Testis (tissue), 3 donors: Measurements from ENCODE around the gene CELSR1. TPM values are rescaled to one million over a fixed set of nuclear protein-coding genes. Genes with fewer than 3 reads are reported as not detected.

Experiments used
- DNase-seq: peaks from one replicate; pipeline ENCODE4 v3.0.0-alpha.2; 2019
- H3K27ac ChIP-seq, 2 donors: fragments of 200-600 bp; sonication (generic); one replicate each; pipeline ENCODE4 v1.5.1; 2019
- H3K27me3 ChIP-seq: fragments of 200-600 bp; sonication (generic); one replicate; pipeline ENCODE4 v1.5.1; 2019
- H3K36me3 ChIP-seq: fragments of 200-600 bp; sonication (generic); one replicate; pipeline ENCODE4 v1.5.1; 2017; ENCODE audit warnings: low read depth; ENCODE audit errors: missing control alignments
- H3K4me1 ChIP-seq: fragments of 200-600 bp; sonication (generic); one replicate; pipeline ENCODE4 v1.5.1; 2019
- H3K4me3 ChIP-seq, 2 donors: fragments of 200-600 bp; sonication (generic); one replicate each; pipeline ENCODE4 v1.5.1; 2017 to 2019
- H3K9me3 ChIP-seq: fragments of 200-600 bp; sonication (generic); one replicate; pipeline ENCODE4 v1.5.1; 2017
- POLR2A ChIP-seq: fragments of 450-650 bp; IDR thresholded peaks from one replicate; pipeline ENCODE4 v1.6.1; 2017; ENCODE audit warnings: antibody characterized with exemption, mild to moderate bottlenecking, moderate library complexity
- WGBS, 2 donors: methylation state at CpG; one replicate each; pipeline ENCODE4 v1.1.5; 2018; 5-methylcytosine and 5-hydroxymethylcytosine counted together
- intact Hi-C: fragments of 100-400 bp; cut with DNase I; formaldehyde crosslinking; loops from one replicate; pipeline ENCODE4 v1.15.1; 2023; ENCODE audit warnings: low total_unique reads
- polyA plus RNA-seq: library from polyadenylated mRNA; stranded (reverse); fragments of 350-450 nt; fragmentation: Illumina TruSeq; extraction: RNeasy Lipid Tissue Mini Kit (QIAGEN cat#74804); gene quantifications from one replicate; pipeline ENCODE4 v1.2.3, GENCODE V29; 2014; ENCODE audit warnings: low read depth, low replicate concordance; ENCODE audit not compliant: insufficient read depth
- total RNA-seq, 2 donors: library from RNA; depleted of rRNA; stranded (reverse); fragments of >200 nt; gene quantifications; one replicate each; pipeline ENCODE4 v1.2.3, GENCODE V29; 2016
- TF ChIP-seq, protein P1 (sequence below), 3 experiments: fragments of 450-650 bp in 2 of 3; fragments of 200-600 bp in 1 of 3; sonication (generic) in 1 of 3; IDR thresholded peaks; one replicate each; pipeline ENCODE4 v1.5.1; 2016 to 2019; ENCODE audit warnings: antibody characterized with exemption in 3 of 3, mild to moderate bottlenecking in 2 of 3, moderate library complexity in 1 of 3

Gene CELSR1
- total and polyA plus RNA-seq, 3 donors from 2014 or later: 5.6 to 21.5 (median 13.8) TPM

DNA sequence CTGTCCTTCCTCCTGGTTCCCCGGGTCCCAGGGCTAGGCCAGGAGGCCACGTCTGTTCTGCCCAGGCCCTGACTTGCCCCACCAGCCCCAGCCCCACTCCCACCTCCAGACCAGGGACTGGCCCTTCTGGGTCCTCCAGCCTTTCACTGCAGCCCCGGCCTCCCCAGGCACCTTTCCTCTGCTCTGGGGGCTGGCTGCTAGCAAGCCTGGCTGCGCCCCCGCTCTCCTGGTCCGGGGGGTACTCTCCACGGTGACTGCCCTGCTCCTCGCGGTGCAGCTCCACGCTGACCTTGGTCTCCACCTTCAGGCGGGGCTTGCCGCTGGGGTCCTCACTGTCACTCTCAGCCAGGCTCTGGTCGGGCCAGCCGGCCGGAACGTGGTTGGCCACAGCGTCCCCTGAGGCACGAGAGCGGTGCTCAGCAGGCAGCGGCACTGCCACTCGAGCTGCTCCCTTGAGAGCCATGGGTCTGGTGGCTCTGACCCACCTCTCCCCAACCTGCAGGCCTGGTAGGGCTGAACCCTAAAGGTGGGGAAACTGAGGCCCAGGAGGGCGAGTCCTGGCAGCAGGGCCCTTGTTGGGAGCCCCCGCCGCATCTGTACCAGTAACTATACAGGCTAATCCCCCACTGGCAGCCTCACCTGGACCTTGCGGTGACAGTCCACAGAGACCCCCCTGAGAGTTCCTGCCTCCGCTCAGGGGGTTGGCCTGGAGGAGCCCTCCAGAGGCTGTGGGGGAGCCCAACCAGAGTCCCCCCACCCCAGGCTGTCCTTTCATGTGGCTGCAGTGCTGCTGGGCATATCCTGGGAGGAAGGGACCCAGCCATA is 172.9 kb downstream of the CELSR1 start:
- H3K27me3 ChIP-seq: no peaks in the 10 kb centered on the region
- TF ChIP-seq, protein P1, sequence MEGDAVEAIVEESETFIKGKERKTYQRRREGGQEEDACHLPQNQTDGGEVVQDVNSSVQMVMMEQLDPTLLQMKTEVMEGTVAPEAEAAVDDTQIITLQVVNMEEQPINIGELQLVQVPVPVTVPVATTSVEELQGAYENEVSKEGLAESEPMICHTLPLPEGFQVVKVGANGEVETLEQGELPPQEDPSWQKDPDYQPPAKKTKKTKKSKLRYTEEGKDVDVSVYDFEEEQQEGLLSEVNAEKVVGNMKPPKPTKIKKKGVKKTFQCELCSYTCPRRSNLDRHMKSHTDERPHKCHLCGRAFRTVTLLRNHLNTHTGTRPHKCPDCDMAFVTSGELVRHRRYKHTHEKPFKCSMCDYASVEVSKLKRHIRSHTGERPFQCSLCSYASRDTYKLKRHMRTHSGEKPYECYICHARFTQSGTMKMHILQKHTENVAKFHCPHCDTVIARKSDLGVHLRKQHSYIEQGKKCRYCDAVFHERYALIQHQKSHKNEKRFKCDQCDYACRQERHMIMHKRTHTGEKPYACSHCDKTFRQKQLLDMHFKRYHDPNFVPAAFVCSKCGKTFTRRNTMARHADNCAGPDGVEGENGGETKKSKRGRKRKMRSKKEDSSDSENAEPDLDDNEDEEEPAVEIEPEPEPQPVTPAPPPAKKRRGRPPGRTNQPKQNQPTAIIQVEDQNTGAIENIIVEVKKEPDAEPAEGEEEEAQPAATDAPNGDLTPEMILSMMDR (IDR thresholded peaks at IDR 0.05): no peak
- TF ChIP-seq POLR2A: no peak
- no peak overlapping the region for H3K27ac ChIP-seq
- H3K4me3 ChIP-seq: no peak overlapping the region
- 83 to 85% methylated on average over 2 to 26 of the region's 26 CpGs for WGBS, 2 donors
- H3K9me3 ChIP-seq: no peaks in the 10 kb centered on the region
- H3K36me3 ChIP-seq: no peaks in the 10 kb centered on the region
- DNase-seq: no peak
- intact Hi-C loops: loop anchor here (5.0 kb wide), 1 partner anchor 178 kb away; no protein-coding TSS in a partner anchor
- no peaks in the 10 kb centered on the region for H3K4me1 ChIP-seq

DNA sequence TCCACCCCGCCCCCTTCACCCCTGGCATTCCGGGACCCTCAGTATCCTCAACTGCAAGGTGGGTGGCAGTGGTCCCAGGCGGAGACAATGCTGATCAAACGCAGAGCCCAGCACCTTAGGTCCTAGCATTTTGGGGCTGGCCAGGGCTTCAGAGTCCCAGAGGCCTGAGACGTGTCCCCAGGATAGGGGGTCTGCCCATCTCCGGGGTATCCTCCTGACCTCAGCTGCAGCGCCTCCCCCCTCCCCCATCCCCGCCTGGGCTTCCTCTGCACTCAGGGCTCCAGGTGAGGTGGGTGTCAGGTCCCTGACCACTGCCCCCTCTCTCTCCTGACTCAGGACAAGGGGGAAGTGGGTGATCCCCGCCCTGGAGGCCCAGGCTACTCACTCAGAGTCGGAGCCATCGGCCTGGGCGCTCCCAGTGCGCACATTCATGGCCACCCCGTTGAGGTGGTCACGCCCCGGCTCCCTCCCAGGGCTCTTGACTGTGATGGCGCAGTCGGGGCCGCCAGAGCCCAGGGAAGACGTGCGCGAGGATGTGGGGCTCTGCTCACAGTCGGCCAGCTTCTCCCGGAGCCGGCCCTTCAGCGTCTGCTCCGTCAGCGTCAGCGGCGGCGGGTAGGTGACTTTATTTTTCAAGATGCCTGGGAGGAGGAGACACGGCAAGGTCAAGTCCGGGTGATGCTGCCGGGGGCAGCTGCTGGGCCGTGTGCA is 173.7 kb downstream of the CELSR1 start:
- no peaks in the 10 kb centered on the region for H3K27me3 ChIP-seq
- 80 to 86% methylated on average over 3 to 35 of the region's 35 CpGs for WGBS, 2 donors
- intact Hi-C loops: loop anchor here (5.0 kb wide), 1 partner anchor 179 kb away; no protein-coding TSS in a partner anchor

DNA sequence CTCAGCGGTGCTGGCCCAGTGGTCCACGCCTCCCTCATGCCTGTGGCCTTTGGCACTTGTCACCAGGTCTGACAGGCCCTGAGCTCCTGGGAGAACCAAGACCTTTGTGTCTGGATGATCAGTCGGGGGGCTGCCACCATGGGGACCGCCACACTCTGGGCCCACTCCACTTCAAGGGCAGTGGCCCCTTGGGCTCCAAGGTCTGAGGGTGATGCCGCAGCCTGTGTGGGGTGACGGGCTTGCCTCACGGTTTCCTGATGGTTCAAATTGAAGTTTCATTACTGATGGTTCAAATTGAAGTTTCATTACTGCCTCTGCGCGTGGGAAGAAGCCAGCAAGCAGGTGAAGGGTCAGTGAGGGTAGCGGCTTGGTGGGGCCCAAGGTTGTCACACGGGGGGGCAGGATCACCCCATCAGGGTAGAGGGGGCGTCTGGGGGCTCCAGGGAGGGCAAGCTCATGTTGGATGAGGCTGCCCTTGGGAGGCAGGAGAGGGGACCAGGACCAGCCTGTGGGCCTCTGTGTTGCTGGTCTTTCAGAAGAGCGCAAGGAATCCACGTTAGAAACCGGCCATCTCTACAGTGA is 174.4 kb downstream of the CELSR1 start:
- Histone ChIP-seq H3K9me3 (no peaks in the 10 kb centered on the region), H3K4me3 (no peak overlapping the region), H3K36me3 (no peaks in the 10 kb centered on the region), H3K27me3 (no peaks in the 10 kb centered on the region), H3K27ac (no peak overlapping the region), H3K4me1 (no peaks in the 10 kb centered on the region)
- TF ChIP-seq POLR2A: no peak
- TF ChIP-seq, protein P1 (IDR thresholded peaks at IDR 0.05): no peak
- DNase-seq: no peak
- 88 to 91% methylated on average over 12 to 15 of the region's 15 CpGs for WGBS, 2 donors
- intact Hi-C loops: loop anchor here (5.0 kb wide), 1 partner anchor 179 kb away; no protein-coding TSS in a partner anchor

More for the DNA sequence above, 173.7 kb downstream of the CELSR1 start:
- H3K36me3 ChIP-seq: no peaks in the 10 kb centered on the region
- TF ChIP-seq POLR2A: no peak
- TF ChIP-seq, protein P1 (IDR thresholded peaks at IDR 0.05): no peak
- no peaks in the 10 kb centered on the region for H3K4me1 ChIP-seq
- no peaks in the 10 kb centered on the region for H3K9me3 ChIP-seq
- DNase-seq: no peak
- H3K27ac ChIP-seq: no peak overlapping the region
- H3K4me3 ChIP-seq: no peak overlapping the region

DNA sequence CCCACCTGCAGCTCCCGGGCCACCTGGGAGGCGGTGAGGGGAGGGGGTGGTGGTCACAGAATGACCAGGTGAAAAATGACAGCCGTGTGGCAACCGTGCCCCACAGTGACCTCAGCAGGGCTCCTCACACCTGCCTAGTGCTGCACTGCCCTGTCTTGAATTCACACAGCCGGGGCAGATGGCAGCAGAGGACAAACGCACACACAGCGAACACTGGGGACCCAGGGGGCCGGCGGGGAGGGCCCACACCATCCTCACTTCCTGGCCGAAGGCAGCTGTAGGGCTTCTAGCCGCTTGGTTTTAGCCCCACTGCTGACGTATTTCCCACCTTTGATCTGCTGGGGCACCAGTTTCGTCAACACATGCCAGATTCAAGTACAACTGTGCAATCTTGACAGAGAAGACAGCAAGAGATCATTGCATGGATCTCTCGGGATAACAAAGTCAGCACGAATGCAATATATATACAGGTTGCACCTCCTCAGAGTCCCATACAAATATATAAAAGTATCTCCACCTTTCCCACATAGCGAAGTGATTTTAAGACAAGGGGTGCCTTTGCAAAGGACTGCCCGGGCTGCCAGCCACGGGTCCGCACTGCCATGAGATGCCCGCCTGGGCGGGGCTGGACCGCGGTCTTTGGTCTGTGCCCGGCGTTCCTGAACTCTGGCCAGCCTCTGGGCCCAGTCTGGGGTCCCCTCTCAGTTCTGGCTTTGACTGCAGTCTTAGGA is 175.1 kb downstream of the CELSR1 start:
- intact Hi-C loops: loop anchor here (5.0 kb wide), 1 partner anchor 180 kb away; no protein-coding TSS in a partner anchor
- 71 to 77% methylated on average over 20 to 25 of the region's 25 CpGs for whole genome bisulfite sequencing, 2 donors
- Histone ChIP-seq H3K9me3 (no peaks in the 10 kb centered on the region), H3K27ac (no peak overlapping the region), H3K27me3 (no peaks in the 10 kb centered on the region), H3K36me3 (no peaks in the 10 kb centered on the region), H3K4me3 (no peak overlapping the region), H3K4me1 (no peaks in the 10 kb centered on the region)
- DNase-seq: no peak
- TF ChIP-seq, protein P1 (IDR thresholded peaks at IDR 0.05): no peak
- no peak for TF ChIP-seq POLR2A
